Endothelial cell (in vitro differentiated cells): ENCODE results near the gene CYP2C18. TPM values are rescaled to one million over a fixed set of nuclear protein-coding genes. Genes with fewer than 3 reads are reported as not detected.

Experiments
- DNase-seq: peaks from one replicate; pipeline ENCODE4 v3.0.0; 2021; ENCODE audit warnings: low spot score
- H3K27ac Mint-ChIP-seq: one replicate; pipeline ENCODE4 v1.8.0; 2021; ENCODE audit warnings: mixed read lengths, inconsistent platforms; ENCODE audit not compliant: unreplicated experiment
- H3K27me3 Mint-ChIP-seq: one replicate; pipeline ENCODE4 v1.8.0; 2021; ENCODE audit warnings: mild to moderate bottlenecking, moderate library complexity, mixed read lengths, inconsistent platforms; ENCODE audit not compliant: unreplicated experiment
- H3K36me3 Mint-ChIP-seq: one replicate; pipeline ENCODE4 v1.8.0; 2021; ENCODE audit warnings: mild to moderate bottlenecking, low read depth, mixed read lengths, inconsistent platforms; ENCODE audit not compliant: unreplicated experiment
- H3K4me1 Mint-ChIP-seq: one replicate; pipeline ENCODE4 v1.8.0; 2021; ENCODE audit warnings: mild to moderate bottlenecking, mixed read lengths, inconsistent platforms; ENCODE audit not compliant: unreplicated experiment
- H3K4me3 Mint-ChIP-seq: one replicate; pipeline ENCODE4 v1.8.0; 2021; ENCODE audit warnings: mild to moderate bottlenecking, mixed read lengths, inconsistent platforms; ENCODE audit not compliant: unreplicated experiment
- H3K9me3 Mint-ChIP-seq: one replicate; pipeline ENCODE4 v1.8.0; 2021; ENCODE audit warnings: mixed read lengths, inconsistent platforms; ENCODE audit not compliant: unreplicated experiment
- CTCF ChIP-seq: fragments of 200-600 bp; sonication (generic); IDR thresholded peaks from one replicate; pipeline ENCODE4 v1.5.0; 2021; ENCODE audit warnings: antibody characterized with exemption; ENCODE audit not compliant: unreplicated experiment
- total RNA-seq: library from RNA; stranded (reverse); fragmentation: NEBNext Ultra II Directional; extraction: Animal tissue kit (Norgen Biotek cat#: 25700); gene quantifications from one replicate; pipeline ENCODE4 v1.2.1, GENCODE V29; 2021; ENCODE audit not compliant: unreplicated experiment

Gene CYP2C18
- total RNA-seq, 1 donor from 2014 or later = not detected

DNA sequence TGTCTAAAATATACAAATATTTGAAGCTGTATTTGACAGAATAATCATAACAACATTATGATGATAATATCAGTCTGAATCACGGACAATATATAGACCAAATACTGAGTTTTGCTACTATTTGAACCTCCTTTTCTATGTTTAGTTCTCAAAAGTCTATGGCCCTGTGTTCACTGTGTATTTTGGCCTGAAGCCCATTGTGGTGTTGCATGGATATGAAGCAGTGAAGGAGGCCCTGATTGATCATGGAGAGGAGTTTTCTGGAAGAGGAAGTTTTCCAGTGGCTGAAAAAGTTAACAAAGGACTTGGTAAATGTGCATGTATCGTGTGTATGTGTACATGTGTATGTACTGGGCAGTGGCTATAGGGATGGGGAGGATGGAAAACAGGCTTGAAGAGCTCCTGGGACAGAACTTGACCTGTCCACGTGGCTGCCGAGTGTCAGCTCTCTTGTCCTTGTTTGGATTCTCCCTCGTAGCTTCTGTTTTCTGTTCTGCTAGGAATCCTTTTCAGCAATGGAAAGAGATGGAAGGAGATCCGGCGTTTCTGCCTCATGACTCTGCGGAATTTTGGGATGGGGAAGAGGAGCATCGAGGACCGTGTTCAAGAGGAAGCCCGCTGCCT is 4.2 kb downstream of the CYP2C18 start:
- Mint-ChIP-seq H3K36me3 (no peaks in the 10 kb centered on the region), H3K4me1 (no peaks in the 10 kb centered on the region), H3K4me3 (no peak overlapping the region), H3K27ac (no peak overlapping the region), H3K27me3 (no peaks in the 10 kb centered on the region), H3K9me3 (no peaks in the 10 kb centered on the region)
- no peak for DNase-seq
- TF ChIP-seq CTCF = no peak

DNA sequence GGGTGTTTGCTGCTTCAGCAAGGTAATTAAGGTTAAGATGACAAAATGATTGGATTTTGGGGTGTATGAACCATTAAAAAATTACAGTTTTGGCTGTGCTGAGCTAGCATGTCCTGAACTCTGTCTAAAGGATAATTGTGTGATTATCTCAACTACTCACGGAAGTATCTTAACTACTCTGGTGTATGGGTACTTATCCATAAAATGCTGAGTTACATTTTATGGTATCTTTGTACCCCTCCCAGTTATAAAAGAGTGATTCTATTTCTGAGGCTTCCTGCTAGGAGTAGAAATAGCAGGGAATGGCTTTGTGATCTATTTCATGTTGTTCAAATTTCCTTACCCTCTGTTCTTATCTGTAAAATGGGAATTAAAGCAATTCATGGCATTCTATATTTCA is 22.6 kb downstream of the CYP2C18 start:
- H3K4me3 Mint-ChIP-seq = no peak overlapping the region
- no peak overlapping the region for H3K27ac Mint-ChIP-seq
- H3K4me1 Mint-ChIP-seq = no peaks in the 10 kb centered on the region
- DNase-seq = no peak
- no peaks in the 10 kb centered on the region for H3K9me3 Mint-ChIP-seq
- peaks cover 3% of the 10 kb centered on the region for H3K27me3 Mint-ChIP-seq
- no peaks in the 10 kb centered on the region for H3K36me3 Mint-ChIP-seq
- no peak for TF ChIP-seq CTCF

- Mint-ChIP-seq H3K36me3 (no peaks in the 10 kb centered on the region), H3K4me3 (no peak overlapping the region), H3K4me1 (no peaks in the 10 kb centered on the region), H3K9me3 (no peaks in the 10 kb centered on the region), H3K27ac (no peak overlapping the region), H3K27me3 (no peaks in the 10 kb centered on the region)
- no peak for TF ChIP-seq CTCF
- no peak for DNase-seq
Measured at GRCh38 chr10:94710578-94710977, 27.0 kb downstream of the CYP2C18 start.

- H3K9me3 Mint-ChIP-seq = no peaks in the 10 kb centered on the region
- no peaks in the 10 kb centered on the region for H3K27me3 Mint-ChIP-seq
- no peaks in the 10 kb centered on the region for H3K4me1 Mint-ChIP-seq
- H3K4me3 Mint-ChIP-seq = no peak overlapping the region
- H3K27ac Mint-ChIP-seq = no peak overlapping the region
- no peak for TF ChIP-seq CTCF
- no peaks in the 10 kb centered on the region for H3K36me3 Mint-ChIP-seq
- no peak for DNase-seq
Measured at GRCh38 chr10:94725871-94726270, 42.3 kb downstream of the CYP2C18 start.

DNA sequence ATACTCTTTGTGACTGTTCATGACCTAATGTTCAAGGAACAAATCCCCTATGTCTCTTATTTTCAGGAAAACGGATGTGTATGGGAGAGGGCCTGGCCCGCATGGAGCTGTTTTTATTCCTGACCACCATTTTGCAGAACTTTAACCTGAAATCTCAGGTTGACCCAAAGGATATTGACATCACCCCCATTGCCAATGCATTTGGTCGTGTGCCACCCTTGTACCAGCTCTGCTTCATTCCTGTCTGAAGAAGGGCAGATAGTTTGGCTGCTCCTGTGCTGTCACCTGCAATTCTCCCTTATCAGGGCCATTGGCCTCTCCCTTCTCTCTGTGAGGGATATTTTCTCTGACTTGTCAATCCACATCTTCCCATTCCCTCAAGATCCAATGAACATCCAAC is 51.7 kb downstream of the CYP2C18 start:
- no peak for DNase-seq
- Mint-ChIP-seq H3K4me1 (no peaks in the 10 kb centered on the region), H3K36me3 (no peaks in the 10 kb centered on the region), H3K27ac (no peak overlapping the region), H3K4me3 (no peak overlapping the region), H3K27me3 (peaks cover 2% of the 10 kb centered on the region), H3K9me3 (no peaks in the 10 kb centered on the region)
- no peak for TF ChIP-seq CTCF
